NT2/D1 (cell line): ENCODE results near the gene TTC24.

ENCODE experiments used
- SUZ12 ChIP-seq: IDR thresholded peaks from 2 replicates; pipeline ENCODE4 v1.6.1; 2011; ENCODE audit not compliant: insufficient read length, insufficient read depth; ENCODE audit errors: extremely low read depth
- ZNF274 ChIP-seq: IDR thresholded peaks from 2 replicates; pipeline ENCODE4 v1.6.1; 2011; ENCODE audit warnings: mild to moderate bottlenecking, low read depth, low read length

- TF ChIP-seq SUZ12 (no peak), ZNF274 (no peak)
Measured at GRCh38 chr1:156627313-156627880, 47.9 kb downstream of the TTC24 start.
